HG02610 (cell line): ENCODE data around the gene CAPN9.

Experiments
- ATAC-seq: cut with Tn5 transposase; IDR thresholded peaks from one replicate; pipeline ENCODE4 v1.9.1; 2021; ENCODE audit warnings: mild to moderate bottlenecking, moderate library complexity; ENCODE audit not compliant: unreplicated experiment

The CAPN9 gene

DNA sequence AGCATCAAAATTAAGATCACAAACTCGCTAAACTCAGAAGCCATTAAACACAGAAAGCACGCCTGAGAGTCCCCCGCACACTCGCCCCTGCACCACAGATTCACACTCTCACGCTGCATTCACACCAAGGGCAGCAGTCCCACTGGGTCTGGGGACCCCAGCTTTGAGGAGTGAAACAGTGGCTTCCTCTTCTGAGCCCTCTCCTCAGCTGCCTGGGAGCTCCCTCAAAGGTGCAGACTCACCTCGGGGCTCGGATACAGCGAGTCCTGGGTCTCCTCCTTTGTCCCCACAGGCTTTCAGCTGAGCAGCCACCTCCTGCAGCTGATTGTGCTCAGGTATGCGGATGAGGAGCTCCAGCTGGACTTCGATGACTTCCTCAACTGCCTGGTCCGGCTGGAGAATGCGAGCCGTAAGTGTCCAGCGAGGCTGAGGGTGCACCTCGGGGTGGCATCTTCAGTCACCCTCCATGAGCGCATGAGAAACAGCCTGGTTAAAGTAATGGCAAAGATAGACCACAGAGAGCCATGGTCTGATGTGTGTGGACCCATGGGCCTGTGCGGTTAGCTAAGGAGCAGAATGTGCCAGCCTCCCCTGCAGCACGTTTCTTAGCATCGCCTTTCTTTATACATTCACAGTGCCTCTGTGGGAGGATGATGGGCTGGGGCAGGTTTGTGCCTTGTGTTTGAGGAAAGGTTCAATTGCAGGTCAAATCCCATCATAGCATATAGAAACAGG lies 47.9 kb downstream of the CAPN9 start:
- ATAC-seq: no peak

DNA sequence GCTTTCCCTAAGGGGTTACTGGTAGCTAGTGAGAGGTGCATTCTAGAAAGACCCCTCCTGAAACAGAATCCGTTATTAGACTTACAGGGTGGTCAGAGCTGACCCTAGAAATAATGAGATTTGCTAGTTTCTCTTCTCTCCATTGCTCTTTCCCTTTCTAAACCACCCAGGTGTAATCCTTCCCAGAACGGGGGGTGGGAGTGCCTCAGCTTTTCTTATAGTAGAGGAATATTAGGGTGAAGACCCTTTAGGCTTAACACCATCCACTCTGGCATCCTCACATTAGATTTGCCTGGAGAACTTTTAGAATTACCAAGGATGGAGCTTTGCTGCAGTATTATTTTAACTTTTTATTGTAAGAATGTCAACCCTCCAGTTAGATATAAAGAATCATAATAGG lies 49.4 kb downstream of the CAPN9 start:
- no peak for ATAC-seq

DNA sequence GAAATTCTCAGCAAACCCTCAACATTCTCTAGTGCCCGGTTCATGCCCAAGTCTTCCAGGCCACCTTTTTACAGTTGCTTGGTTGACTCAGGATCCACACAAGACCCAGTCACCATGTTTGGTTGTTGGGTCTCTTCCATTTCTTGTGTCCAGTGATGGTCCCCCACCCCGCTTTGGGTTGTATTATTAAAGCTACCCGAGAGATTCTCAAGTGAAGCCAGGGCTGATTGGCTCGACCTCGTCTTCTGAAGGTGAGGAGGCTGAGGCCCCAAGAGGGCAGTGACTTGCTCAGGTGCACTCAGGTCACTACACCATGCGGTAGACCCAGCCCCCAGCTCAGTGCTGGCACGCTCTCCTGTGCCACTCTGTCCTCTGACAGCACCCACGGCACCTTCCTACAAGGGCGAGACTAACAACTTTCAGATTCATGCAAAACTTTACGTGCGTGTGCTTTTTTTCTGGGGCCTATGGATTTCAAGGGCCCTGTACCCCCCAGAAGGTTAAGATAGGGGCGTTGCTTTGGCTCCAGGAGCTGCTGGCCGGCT lies 50.3 kb downstream of the CAPN9 start:
- no peak for ATAC-seq

DNA sequence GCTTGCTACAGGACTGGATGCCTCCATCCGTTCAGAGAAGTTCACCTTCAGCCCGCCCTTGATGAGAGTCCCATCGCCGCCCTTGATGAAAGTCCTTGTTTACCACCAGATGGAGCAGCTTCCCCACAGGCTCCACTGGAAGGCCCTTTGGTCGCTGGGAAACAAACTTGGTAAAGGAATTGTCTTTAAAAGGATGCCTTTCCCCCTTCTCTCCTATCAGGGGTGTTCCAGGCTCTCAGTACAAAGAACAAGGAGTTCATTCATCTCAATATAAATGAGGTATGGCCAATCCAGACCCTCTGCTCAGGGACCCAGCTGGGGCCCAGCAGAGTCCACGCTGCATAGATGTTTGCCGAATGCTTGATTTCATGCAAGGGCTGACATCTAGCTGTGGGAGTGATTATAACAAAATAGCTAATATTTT lies 50.8 kb downstream of the CAPN9 start:
- no peak for ATAC-seq

DNA sequence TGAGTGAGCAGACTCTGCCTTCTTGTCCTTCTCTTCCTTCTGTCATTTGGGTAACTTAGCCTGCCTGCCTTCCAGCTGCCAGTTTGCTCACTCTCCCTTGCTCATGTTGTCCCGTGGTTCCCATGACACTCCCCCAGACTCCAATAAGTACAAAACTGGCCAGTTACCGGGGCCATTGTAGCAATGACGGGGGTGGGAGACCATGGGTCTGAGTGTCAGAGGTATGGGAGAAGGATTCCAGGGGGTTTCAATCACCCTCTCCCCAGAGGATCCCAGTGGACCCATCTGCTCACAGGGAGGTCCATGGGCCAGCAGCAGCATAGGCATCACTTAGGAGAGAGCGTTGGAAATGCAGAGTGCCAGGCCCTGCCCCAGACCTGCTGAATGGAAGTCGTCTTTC lies 51.3 kb downstream of the CAPN9 start:
- no peak for ATAC-seq

DNA sequence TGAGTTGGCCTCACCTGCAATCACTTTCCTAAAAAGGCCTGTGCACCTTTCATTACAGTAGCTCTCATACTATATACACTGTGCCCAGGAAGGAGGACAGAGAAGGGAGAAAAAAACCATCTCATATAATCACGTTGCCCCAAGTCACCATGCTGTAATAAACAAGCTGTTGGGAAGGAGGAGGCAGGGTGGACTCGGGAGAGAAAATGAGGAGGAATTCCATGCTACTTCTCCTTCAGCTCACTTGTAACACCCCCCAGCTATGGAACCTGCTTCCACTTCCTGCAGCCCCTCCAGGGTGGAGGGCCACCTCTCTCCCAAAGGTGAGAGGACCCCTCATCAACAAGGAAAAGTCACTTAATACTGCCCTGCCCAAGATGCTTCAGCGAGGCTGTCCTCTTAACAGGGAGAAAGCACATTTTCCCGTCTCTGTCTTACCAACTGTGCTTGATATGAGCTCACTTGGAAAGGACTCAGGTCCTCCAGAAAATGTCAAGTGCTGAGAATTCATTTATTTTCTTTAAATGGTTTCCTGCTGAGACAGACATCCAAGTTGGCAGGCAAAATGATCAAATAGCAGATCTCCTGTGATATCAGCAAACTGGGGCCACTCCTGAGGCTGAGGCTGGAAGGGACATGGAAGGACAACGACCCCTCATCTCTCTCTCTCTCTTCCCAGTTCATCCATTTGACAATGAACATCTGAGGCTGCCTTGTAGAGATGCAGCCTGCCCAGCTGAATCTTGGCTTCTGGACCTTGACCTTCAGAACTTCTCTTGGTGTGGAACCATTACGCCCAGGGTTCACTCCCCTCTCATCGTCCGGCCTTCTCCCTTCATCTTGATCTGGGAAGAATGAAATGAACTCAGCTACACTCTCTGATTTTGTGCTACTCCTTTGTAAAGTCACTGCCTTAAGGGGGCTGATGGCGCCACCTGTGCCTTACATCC lies 54.0 kb downstream of the CAPN9 start:
- ATAC-seq: no peak

DNA sequence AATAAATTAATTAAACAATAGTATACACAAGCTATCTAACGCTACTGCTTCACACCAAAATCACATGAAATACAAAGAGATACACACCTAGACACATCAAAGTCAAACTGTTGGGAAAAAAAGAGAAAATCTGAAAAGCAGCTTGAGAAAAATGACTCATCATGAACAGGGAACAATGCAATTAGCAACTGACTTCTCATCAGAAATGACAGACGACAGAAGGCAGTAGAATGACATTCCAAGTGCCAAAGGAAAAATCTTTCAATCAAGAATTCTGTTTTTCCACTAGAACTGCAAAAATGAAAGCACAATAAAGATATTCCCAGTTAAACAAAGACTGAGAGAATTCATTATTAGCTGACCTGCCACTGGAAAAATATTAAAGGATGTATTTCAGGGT lies 57.2 kb downstream of the CAPN9 start:
- ATAC-seq: no peak

DNA sequence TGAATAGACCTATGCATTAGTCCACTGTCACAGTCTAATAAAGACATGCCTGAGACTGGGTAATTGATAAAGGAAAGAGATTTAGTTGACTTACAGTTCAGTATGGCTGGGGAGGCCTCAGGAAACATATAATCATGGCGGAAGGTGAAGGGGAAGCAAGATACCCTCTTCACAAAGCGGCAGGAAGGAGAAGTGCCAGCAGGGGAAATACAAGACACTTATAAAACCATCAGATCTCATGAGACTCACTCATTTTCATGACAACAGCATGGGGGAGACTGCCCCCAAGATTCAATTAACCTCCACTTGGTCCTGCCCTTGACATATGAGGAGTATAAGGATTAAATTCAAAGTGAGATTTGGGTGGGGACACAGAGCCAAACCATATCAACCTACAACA lies 59.4 kb downstream of the CAPN9 start:
- ATAC-seq: no peak

DNA sequence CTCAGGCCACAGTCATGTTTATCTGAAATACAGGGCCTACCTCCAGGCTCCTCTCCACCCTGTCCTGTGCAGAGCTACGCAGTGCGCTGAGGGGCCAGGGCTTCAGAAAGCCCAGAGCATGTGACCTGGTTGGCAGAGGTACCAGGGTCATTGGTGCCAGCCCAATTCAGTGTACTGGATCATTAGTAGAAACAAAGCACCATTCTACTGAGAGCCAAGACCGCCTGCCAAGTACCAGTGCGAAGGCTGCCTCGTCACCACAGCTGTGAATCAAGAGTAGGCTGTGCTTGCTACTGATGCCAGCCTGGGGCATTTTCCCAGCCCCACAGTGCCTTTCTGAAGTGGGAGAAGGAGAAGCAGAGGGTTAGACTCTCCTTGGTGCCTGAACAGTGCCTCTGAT lies 59.8 kb downstream of the CAPN9 start:
- ATAC-seq: no peak

DNA sequence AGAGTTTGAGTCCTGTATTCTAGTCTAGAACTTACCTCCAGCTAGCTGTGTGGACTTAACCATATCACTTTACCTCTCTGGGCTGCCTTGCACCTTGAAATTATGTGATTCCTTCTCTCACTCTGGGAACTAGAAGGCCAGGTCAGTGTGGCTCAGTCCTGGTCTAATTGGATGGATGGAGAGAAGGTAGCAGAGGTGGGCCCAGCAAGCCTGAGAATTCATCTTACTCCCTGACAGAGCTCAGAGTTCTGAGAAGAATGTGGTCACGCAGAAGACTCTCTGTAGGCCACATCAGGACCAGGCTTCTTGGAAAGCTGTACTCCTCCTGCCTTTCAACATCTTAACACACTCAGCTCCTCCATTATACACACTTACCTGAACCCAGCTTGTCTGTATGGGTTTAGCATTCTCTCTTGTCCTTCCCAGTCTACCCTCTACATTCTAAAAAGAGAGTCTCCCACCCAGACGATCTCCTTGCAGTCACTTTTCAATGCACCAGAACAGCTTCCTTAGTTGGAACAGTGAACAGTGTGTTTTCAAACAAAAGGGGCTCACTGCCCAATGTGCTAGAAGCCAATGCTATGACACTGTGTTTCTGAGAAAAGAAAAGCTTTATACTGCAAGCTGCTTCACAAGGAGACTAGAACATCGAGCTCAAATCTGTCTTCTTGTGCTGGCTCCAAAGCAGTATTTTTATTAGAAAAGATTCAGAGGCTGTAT lies 60.5 kb downstream of the CAPN9 start:
- no peak for ATAC-seq

DNA sequence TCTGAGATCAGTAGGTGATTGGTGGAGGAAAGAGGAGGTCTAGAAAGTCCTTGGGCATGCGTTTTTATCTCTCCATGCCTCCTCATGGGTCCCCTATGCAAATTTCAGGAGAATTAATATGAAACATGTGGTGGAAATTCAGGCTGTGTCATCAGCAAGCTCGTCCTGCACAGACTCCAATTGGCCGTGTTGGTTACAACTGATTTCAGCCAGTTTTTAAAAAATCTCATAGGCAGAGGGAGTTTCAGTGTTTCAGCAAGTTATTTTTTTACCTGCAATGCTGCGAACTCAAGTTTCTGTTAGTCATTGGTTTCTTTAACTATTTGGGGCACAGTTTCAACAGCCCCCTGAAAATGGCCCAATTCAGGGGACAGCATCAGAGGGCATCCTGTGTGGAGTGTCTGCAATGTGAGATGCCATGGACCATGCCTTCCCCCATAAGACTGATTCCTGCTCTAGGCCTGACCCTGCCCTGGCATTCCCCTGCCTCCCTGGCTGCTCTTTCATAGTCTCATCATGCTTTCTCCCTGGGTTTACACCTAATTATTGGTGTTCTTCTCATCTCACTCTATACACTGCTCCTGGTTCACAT lies 61.2 kb downstream of the CAPN9 start:
- no peak for ATAC-seq

DNA sequence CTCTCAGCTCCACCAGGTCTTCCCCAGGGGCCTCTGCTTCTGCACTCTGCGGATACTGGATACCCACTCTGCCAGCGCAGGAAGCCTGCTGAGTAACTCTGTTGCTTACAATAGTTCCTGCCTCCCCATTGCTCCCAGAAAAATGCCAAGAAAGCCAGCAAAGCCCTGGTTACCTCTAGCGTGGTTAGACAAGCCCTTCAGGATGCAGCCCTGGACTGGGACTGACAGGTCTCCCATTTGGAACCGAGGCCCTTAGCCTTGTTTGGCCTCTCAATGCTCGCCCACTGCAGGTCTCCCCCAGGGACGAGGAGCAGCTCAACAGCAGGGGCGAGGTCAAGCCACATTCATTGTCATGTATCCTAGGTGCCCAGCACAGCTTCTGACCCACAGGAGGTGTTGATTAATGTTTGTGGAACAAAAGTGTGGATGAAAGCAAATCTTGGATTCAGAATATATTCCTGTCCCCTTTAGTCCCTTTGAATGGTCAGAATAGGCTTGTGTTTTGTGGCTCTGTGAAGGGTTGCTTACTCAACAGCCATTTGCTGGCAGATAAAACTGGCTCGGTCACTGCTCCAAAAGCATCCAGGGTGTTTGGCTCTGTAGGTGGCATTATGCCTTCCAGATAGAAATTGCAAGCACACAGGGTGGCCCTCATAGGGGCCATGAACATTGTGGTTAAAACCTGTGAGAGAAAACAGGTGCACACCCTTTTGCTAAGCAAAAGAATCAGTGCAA lies 62.2 kb downstream of the CAPN9 start:
- no peak for ATAC-seq

DNA sequence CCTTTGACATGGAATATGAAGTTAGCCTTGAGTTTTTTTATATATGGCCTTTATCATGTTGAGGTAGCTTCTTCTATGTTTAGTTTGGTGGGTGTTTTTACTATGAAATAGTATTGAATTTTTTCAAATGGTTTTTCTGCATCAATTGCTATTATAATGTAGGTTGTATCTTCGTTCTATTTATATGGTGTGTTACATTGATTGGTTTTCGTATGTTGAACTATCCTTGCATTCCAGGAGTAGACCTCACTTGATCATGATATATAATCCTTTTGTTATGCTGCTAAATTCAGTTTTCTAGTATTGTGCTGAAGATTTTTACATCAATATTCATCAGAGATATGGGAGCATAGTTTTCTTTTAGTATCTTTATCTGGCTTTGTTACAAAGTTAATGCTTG lies 65.4 kb downstream of the CAPN9 start:
- no peak for ATAC-seq

DNA sequence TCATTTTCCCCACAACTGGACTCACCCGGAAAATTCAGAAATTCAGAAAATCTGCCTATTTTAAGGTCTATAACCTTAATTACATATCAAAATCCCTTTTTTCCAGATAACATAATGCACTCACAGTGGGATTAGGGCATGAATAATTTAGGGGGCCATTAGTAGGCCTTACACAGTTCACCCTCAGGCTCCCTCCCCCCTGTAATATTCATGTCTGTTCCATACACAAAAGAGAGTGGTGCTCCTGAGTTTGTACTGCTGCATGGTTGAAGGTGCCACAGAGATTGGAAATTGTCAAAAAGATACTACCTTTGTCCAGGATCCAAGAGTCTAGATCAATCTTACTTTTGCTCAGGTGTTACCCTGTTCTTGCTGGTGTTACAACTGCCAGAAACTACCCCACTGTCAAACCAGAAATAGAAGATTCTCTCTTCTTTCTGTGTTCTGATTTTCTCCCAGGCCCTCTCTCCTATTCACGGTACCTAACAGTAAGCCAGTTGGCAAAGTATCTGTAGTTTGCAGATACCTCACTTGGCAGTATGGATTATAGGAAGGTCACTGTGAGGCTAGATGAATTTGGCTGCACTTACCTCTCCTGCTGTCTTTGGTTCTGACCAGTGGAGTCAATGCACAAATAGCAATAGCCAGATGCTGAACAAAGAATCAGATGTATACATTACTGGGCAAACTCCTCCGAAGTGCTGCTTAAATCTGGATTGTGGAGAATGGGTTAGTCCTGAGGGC lies 67.9 kb downstream of the CAPN9 start:
- ATAC-seq: no peak

DNA sequence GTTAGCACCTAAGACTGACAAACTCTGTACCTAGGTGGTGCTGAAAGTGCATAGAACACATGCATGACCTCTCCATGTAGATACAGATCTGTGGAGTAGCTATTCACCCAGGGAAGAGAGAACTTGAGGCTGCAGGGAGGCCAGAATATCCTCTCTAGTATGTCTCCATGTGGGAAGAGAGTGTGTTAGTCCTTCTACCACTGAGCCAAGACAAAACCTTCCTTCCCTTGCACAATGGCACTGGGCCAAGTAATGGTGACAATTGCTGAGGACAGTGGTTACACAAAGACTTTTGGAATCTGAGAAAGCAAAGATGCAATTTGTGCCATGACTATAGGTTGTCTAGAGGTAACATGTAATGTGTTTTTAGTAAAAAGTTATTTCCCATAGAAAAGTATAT lies 68.8 kb downstream of the CAPN9 start:
- ATAC-seq: no peak

DNA sequence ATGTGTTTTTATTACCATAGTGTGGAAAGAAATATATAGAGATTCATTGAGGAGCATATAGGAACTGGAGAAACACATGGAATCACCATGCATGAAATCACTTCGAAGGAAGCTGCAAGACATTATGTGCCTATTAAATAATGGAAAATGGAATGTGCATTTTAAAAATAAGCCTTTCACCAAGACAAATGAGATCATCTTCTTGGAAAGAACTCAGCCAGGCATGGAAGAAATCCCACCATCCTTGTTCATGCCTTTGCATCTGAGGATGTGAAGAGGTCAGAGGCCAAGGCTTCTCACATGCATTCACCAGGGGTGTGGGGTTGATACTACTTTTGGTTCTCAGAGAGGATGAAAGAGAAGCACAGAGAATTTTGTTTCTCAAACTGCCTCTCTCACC lies 71.2 kb downstream of the CAPN9 start:
- ATAC-seq: no peak

DNA sequence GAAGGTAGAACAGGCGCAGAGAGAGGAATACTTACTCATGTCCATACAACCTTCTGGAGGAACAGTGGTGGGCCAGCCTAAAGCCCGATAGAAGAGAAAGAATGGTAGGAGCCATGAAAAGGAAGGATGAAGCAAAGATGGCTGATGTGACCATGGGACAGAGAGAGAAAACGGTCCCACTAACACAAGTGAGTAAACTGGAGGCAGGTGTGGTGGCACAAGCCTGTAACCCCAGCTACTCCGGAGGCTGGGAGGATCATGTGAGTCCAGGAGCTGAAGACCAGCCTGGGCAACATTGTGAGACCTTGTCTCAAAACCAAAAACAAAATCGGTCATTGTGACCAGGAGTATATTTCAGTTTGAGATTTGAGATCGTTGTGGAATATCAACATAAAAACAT lies 71.7 kb downstream of the CAPN9 start:
- ATAC-seq: no peak

DNA sequence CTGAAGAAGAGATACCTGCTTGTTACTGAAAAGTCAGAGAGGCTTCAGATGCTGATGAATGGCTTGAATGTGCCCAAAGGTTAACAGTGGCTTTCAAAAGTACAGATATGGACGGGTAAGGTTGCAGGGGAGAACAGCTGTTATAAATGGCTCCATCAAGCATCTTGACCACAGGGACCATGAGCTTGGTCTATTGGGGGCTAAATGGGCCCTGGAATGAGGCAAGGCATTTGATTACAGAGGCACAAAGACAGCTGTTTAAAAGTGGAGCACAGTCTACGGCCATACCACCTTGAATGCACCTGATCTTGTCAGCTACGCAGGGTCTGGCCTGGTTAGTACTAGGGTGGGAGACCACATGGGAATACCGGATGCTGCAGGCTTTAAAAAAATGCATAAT lies 72.8 kb downstream of the CAPN9 start:
- ATAC-seq: no peak

DNA sequence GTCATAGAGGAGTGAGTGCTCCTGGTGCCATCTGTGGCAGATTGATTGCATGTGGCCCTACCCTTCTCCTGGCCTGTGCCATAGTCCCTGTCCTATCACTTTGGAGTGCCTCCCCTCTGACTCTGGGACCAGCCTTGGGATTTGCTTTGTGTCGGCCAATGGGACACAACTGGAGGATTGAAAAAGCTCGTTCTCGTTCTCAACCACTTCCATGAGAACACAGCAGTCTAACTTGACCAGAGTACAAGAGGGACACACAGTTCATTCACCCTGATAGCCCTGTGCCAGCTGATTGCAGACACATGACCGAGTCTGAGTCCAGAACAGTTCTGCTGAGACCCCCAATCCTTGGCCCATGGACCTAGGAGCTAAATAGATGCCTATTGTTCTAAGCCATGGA lies 73.4 kb downstream of the CAPN9 start:
- no peak for ATAC-seq

DNA sequence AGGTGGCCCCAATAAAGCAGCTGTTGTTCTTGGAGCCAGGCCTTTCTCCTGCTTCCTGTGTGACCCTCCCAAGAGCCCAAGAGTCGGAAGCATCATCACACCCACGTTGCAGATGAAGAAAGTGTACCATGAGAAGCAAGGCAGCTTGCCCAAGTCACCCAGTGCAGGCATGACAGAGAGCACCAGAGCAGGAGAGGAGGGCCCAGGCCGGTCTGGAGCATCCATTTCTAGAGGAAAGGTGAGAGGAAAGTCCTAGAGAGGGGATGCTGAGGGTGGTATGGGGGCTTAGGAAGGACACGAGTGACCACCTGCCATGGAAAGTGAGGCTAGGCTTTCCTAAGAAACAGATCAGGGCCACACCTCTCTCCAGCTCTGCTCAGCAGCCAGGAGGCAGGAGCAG lies 74.2 kb downstream of the CAPN9 start:
- no peak for ATAC-seq
